NCI-H226 (cell line): ENCODE measurements around the gene UNC45A.
"Not testable (repeated sequence)": the region's sequence is repeated elsewhere in the genome, so short reads cannot be mapped to it uniquely, and the experiment has no call there.

ENCODE experiments used
- DNase-seq: peaks from one replicate; pipeline ENCODE4 v3.0.0-alpha.2; 2015

The UNC45A gene

GRCh38 chr15:90918034-90918788, 16.9 kb upstream of the UNC45A start:
- no peak for DNase-seq

GRCh38 chr15:90918835-90919234, 16.2 kb upstream of the UNC45A start:
- DNase-seq, result no peak

- no peak for DNase-seq
Measured at GRCh38 chr15:90921887-90922286, 13.2 kb upstream of the UNC45A start.

GRCh38 chr15:90922712-90923322, 12.3 kb upstream of the UNC45A start:
- DNase-seq, result not testable (repeated sequence)

GRCh38 chr15:90924375-90924774, 10.7 kb upstream of the UNC45A start:
- no peak for DNase-seq

GRCh38 chr15:90926766-90927165, 8.3 kb upstream of the UNC45A start:
- DNase-seq, result not testable (repeated sequence)

- DNase-seq, result not testable (repeated sequence)
Measured at GRCh38 chr15:90928106-90928505, 7.0 kb upstream of the UNC45A start.

- no peak for DNase-seq
Measured at GRCh38 chr15:90929246-90930019, 5.7 kb upstream of the UNC45A start.

GRCh38 chr15:90930861-90931574, 4.1 kb upstream of the UNC45A start:
- DNase-seq, result no peak

GRCh38 chr15:90931575-90931827, 3.6 kb upstream of the UNC45A start:
- no peak for DNase-seq

GRCh38 chr15:90931828-90932659, 3.0 kb upstream of the UNC45A start, which contains the start of gene HDDC3:
Gene HDDC3 (minus strand): TSS chr15:90932549. CDS start chr15:90932540, 9 bp downstream.
- peak; percentile 88 for DNase-seq

GRCh38 chr15:90932660-90932991, 2.5 kb upstream of the UNC45A start:
- DNase-seq, result no peak

- DNase-seq, result no peak
Measured at GRCh38 chr15:90933301-90933700, 1.8 kb upstream of the UNC45A start.

GRCh38 chr15:90934256-90934948, 683 bp upstream of the UNC45A start:
- peak; percentile 78 for DNase-seq

- no peak for DNase-seq
Measured at GRCh38 chr15:90936823-90937222, 1.7 kb downstream of the UNC45A start.

GRCh38 chr15:90938261-90938660, 3.2 kb downstream of the UNC45A start:
- no peak for DNase-seq

- no peak for DNase-seq
Measured at GRCh38 chr15:90939756-90940155, 4.7 kb downstream of the UNC45A start.

- DNase-seq, result no peak
Measured at GRCh38 chr15:90941038-90941437, 6.0 kb downstream of the UNC45A start.

GRCh38 chr15:90942354-90943120, 7.5 kb downstream of the UNC45A start:
- no peak for DNase-seq

GRCh38 chr15:90945091-90945490, 10.0 kb downstream of the UNC45A start:
- DNase-seq, result no peak

GRCh38 chr15:90946538-90946937, 11.5 kb downstream of the UNC45A start:
- DNase-seq, result no peak
